Fibroblast of lung (primary cell): ENCODE results near the gene MYOM1.
"Not testable (repeated sequence)": the region's sequence is repeated elsewhere in the genome, so short reads cannot be mapped to it uniquely, and the experiment has no call there.

Experiments
- EZH2 ChIP-seq: IDR thresholded peaks from 2 replicates; pipeline ENCODE4 v1.5.1; 2012; ENCODE audit warnings: low read length, control low read depth, mild to moderate bottlenecking; ENCODE audit errors: missing control alignments
- TF ChIP-seq, protein P1 (sequence below), 2 donors: IDR thresholded peaks in 1 of 2; conservative IDR thresholded peaks in 1 of 2; 1 replicate in 1 of 2; 2 replicates in 1 of 2; pipeline ENCODE4 v1.5.1; 2011 to 2012; ENCODE audit warnings: low read length in 2 of 2, control low read depth in 1 of 2, inconsistent platforms in 1 of 2, low read depth in 1 of 2, mild to moderate bottlenecking in 1 of 2

DNA sequence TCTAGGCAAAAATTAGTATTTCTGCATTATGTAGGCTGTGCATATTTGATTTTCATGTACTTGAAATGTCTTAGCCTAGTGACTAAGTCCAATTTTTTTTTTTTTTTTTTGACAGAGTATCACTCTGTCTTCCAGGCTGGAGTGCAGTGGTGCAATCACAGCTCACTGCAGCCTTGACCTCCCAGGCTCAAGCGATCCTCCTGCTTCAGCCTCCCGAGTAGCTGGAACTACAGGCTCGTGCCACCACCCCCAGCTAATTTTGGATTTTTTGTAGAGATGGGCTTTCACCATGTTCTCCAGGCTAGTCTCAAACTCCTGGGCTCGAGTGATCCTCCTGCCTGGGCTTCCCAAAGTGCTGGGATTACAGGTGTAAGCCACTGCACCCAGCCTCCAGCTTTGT is 156.0 kb downstream of the MYOM1 start:
- TF ChIP-seq, protein P1, sequence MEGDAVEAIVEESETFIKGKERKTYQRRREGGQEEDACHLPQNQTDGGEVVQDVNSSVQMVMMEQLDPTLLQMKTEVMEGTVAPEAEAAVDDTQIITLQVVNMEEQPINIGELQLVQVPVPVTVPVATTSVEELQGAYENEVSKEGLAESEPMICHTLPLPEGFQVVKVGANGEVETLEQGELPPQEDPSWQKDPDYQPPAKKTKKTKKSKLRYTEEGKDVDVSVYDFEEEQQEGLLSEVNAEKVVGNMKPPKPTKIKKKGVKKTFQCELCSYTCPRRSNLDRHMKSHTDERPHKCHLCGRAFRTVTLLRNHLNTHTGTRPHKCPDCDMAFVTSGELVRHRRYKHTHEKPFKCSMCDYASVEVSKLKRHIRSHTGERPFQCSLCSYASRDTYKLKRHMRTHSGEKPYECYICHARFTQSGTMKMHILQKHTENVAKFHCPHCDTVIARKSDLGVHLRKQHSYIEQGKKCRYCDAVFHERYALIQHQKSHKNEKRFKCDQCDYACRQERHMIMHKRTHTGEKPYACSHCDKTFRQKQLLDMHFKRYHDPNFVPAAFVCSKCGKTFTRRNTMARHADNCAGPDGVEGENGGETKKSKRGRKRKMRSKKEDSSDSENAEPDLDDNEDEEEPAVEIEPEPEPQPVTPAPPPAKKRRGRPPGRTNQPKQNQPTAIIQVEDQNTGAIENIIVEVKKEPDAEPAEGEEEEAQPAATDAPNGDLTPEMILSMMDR (conservative IDR thresholded peaks at IDR 0.05 in 1 of 2, IDR thresholded peaks at IDR 0.05 in 1 of 2; ENCODE audit: low read depth in 1 of 2, low read length in 2 of 2), result not testable (repeated sequence)
- not testable (repeated sequence) for TF ChIP-seq EZH2
